ENCODE results near the gene RALY. TPM values are rescaled to one million over a fixed set of nuclear protein-coding genes. Genes with fewer than 3 reads are reported as not detected.

RALY gene
- polyA plus RNA-seq (ENCODE audit: insufficient read length) = 119 TPM

DNA sequence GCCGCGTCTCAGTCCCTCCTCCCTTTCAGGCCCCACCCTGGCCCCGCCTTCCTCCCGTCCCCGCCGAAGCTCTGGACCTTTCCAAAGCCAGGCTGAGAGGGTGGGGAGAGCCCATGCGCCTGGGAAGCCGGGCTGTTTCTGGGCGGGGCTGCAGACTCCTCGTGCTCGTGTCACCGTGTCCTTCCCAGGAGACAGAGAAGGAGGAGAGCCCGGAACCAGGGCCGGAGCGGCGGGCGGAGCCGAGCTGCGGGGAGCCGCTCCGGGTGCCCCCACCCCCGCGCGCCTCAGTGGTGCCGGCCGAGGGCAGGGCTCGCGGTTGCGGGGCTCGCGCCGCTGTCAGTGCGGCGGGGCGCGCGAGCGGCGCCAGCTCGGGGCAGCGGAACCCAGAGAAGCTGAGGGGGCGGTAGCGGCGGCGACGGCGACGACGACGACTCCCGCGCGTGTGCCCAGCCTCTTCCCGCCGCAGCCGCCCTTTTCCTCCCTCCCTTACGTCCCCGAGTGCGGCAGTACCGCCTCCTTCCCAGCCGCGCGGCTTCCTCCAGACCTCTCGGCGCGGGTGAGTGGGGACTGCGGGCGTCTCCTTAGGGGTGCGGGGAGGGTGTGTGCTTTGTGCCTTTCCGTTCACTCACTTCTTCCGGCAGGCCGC, at the start of gene RALY:
Gene RALY, plus strand, starts transcription at position 336 of the 646 bp plus-strand sequence. CDS start 78,164 bp downstream, outside the sequence.
- no peak for DNase-seq (ENCODE audit: low read depth)

DNA sequence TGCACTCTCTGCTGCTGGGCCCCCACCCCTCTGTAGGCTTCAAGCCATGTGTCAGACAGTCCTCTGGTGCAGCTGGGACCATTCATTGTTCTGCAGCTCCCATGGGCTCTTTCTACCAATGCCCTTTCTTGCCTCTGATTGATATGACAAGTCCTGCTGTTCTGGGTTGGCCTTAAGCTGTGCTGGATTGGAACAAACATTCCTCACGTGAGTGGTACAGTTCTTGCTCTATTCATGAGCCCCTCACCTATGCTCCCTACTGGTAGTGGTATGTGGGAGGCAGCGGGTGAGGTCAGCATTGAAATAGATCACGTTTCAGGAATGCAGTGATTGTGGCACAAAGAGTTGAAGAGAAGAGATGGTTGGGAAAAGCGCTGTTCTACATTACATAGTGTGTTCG, 48.8 kb upstream of the RALY start:
- DNase-seq (ENCODE audit: low read depth) = no peak

DNA sequence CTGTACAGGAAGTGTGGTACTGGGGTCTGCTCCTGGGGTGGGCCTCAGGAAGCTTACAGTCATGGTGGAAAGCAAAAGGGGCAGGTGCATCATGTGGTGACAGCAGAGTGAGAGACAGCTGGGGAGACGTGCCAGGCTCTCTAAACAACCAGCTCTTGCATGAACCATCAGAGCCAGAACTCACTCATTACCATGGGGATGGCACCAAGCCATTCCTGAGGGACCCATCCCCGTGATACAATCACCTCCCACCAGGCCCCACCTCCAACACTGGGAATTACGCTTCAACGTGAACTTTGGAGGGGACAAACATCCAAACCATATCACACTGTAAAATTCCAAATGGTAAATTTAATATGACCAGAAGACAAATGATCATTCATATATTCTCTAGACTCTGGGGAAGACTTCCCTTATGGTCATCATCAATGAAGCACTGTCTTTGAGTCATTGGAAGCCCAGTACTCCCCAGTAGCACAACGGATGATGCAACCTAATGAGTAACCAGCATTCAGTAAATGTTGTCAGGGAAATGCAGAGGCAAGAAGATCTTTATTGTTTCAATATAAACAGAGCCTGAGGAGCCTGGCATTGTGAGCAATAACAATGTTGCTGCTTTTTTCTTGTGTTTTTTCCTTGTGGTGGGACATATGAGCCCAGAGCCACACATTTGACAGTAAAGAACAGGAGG, 48.2 kb upstream of the RALY start:
- DNase-seq (ENCODE audit: low read depth) = no peak

DNA sequence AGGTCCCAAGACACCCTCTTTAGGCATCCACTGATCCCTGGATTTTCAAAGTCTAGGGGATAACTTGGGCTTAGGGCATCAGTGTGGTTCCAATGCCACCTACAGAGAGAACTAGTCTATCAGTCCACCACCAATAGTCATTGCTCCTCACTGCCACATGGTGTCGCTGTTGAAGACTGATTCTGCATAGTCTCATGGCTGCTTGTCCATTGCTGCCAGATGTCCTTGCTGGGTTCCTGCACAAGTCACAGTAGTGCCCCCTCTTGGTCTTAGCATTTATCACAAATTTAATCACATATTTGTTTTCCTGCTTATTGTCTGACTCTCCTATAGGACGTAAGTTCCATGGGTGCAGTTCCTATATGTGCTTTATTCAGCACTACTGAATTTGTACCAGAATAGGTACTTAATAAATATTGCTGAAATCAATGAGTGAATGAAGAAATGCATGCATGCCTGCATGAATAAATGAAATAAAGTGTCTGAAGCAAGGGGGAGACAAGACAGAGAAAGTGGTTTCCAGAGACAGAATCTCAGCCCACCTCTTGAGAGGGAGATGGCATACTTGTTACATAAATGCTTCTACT, 45.9 kb upstream of the RALY start:
- DNase-seq (ENCODE audit: low read depth) = no peak

DNA sequence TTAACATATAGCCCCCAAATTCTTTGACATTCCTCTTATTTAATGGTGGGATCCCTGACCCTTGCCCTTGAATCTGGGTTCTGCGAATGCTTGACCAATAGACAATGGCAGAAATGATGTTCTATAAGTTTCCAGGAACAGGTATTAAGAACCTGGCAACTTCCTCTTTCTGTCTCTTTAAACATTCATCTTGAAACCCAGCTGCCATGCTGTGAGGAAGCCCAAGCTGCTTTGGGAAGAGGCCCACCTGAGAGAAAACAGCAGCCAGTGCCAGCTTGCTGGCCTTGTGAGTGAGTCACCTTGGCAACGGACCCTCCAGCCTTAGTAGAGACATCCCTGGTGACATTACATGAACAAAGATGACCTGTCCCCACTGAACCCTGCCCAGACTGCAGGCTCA, 45.2 kb upstream of the RALY start:
- no peak for DNase-seq (ENCODE audit: low read depth)

DNA sequence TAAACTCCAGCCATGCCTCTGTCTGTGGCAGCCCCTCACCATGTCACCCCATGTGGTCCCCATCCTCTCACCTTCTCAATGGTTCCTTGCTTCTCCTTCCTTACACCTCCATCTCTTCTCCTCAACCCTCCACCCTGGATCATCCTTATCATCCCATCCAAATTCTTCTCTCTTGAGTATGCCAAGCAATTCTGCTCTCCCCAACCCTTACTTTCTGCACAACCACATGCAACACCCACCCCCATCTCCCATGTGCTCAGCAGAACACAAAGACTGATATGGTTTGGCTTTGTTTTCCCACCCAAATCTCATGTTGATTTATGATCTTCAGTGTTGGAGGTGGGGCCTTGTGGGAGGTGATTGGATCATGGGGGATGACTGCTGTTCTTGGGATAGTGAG, 42.5 kb upstream of the RALY start:
- DNase-seq (ENCODE audit: low read depth) = no peak

DNA sequence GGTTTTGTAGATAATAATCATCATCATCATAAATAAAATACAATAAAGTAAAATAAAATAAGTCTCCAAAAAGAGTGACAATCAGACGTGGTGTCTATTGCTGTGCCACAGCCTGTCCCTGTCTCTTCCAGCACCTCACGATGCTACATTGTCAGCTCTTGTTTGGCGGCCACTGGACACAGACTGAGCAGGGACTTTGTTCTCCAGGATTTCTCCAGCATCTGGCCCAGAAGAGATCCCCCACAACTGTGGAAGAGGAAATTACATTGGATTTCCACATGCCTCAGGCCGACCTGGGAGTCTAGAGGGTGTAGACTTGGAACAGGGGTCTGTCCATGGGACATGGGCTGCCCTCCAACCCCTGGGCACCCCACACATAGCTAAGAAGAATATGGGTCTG, 39.2 kb upstream of the RALY start:
- DNase-seq (ENCODE audit: low read depth) = no peak

DNA sequence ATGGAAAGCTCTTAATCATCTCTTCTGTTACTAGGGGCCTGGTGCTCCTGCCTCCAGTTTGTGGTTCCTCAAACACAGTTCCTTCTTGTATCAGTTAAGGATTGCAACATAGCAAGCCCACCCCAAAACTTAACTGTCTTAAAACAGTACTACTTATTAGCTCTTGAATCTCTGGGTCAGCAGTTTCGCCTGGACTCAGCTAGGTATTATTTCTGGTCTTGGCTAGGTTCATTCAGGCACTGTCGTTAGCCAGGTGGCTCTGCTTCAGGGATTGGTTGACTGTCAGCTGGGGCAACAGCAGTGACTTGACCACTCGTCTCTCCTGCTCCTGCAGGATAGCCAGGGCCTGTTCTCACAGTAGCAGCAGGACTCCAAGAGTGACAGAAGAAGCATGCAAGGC, 30.0 kb upstream of the RALY start:
- DNase-seq (ENCODE audit: low read depth) = no peak

DNA sequence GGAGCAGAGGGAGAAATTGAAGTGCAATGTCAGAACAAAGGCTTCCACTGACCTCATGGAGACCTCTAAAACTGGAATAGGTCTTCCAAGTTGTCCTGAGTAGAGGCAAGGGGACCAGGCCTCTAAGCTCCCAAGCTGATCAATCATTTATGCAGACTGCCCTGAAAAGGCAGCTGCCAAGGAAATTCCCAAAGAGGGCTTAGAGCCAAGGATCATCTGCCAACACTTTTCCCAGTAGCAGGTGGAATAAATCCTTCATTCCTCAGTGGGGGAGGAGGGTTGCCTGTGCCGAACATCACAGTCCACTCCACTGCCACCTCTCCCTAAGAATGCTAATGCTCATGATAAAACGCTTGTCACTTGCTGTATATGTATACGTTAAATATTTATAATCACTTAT, 29.3 kb upstream of the RALY start:
- no peak for DNase-seq (ENCODE audit: low read depth)

DNA sequence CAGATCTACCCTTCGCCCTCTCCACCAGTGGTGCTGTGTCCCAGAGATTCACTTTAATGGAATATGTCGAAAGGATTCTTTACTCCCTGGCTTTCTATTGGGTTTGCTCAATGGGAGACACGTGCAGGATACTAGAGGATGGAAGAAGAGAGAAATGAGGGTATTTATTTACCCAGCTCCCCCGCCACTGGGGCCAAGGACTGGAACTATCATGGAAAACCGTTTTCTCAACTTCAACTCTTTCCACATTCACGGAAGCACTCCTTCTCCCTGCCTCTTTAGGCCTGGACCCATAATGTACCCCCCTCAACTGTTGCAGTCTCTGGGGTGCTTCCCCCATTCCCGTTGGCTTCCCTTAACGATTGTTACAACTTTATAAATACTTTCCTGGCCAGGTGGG, 26.6 kb upstream of the RALY start:
- no peak for DNase-seq (ENCODE audit: low read depth)

DNA sequence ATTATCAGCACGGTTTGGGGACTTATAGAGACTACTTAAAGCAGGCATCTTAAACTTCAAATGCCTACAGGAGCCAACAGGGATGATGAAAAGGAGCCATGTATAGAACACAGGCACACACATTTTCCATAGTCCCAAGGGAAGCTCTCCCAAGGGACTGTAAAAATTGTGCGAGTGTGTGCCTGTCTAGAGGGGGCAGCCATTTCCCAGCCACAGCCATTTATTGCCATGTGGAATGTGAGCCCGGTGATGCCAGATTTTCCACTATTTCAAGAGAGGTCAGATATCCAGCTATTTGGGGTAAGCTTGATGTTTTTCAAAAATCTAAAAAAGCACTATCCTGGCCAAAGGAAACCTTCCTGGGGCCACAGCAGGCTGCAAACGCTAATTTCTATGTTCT, 24.1 kb upstream of the RALY start:
- DNase-seq (ENCODE audit: low read depth) = no peak

DNA sequence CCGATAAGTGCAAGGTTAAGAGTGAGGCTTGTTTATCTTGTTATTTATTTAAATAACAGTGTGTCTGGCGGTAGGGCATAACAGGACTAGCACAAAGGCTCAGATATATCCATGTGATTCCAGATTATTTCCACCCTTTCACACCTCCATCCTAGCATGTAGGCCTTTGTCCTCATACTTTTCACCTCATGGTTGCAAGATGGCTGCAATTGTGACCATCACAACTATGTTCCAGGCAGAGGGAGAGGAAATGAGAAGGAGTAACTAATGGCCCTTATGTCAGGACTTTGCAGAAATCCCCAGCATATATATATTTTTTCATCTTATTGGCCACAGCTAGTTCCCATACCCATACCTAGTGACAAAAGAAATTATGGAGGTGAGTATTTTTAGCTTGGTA, 23.5 kb upstream of the RALY start:
- DNase-seq (ENCODE audit: low read depth) = no peak

DNA sequence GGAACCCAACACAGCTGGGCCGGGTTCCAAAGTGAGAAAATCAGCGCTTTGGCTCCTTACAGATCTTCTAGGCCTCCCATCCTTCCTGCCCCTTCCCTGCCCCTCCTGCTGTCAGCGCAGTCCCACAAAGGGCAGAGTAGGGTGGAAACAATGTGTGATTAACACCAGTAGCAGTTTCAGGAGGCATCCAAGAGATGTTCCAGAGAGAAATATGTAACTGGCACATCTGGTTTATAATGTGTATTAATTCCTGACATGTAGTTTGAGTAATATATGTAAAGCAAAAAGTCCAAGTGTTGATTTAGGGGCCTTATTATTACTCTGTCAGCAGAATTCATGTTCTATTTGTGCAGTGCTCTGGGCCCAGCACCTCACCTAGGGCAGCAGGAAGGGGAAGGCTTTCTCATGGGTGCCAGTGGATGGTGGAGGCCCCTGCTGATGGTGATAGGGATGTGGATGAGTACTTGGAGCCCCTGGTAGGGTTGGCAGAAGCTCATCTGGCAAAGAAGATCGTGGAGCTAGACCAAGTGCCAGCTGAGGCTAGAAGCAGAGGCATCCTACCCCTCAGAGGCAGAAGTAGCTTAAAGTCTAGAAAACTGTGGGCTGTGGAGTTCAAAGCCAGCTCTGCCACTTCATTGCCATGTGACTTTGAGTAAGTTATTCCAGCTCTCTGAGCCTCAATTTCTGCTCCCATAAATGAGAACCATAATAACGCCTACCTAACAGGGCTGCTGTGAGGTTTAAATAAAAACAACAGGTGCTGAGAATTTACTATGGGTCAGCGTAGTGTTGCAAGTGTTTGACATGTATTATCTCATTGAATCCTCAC, 22.4 kb upstream of the RALY start:
- DNase-seq (ENCODE audit: low read depth) = no peak

DNA sequence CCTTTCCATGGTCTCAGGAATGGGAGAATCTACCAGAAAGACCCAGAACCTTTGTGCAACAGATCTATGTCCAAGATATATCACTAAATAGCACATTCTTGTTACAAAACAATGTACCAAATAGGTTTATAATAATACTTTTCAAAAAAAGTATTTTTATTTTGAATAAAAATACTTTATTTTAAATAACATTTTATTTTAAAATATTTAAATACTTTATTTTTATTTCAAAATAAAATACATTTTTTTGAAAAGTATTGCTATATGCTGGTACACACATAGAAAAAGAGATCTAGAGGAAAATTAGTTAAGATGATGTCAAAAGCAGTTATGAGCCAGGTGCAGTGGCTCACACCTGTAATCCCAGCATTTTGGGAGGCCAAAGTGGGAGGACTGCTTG, 16.8 kb upstream of the RALY start:
- DNase-seq (ENCODE audit: low read depth) = no peak

DNA sequence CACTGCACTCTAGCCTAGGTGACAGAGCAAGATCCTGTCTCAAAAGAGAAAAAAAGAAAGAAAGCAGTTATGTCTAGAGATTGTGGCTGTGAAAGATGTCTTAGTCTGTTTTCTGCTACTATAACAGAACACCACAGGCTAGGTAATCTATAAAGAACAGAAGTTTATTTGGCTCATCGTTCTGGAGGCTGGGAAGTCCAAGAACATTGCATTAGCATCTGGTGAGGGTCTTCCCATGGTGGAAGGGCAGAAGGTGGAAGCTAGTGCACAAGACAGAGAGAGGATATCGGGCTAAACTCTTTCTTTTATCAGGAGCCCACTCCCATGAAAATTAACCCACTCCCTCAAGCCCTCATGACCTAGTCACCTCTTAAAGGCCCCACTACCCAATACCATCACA, 16.2 kb upstream of the RALY start:
- DNase-seq (ENCODE audit: low read depth) = no peak

DNA sequence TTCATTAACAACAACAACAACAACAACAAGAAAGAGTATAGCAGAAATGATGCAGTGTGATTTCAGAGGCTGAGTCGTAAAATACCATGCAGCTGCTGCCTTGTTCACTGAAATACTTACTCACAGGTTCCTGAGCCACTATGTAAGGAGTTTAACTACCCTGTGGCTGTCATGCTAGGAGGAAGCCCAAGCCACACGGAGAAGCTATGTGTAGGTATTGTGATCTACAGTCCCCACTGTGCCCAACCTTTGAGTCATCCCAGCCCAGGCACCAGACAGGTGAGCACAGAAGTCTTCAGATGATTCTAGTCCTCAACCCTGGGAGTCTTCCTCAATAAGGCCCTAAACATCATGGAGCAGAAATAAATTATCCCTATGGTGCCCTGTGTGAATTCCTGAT, 14.6 kb upstream of the RALY start:
- DNase-seq (ENCODE audit: low read depth) = no peak

DNA sequence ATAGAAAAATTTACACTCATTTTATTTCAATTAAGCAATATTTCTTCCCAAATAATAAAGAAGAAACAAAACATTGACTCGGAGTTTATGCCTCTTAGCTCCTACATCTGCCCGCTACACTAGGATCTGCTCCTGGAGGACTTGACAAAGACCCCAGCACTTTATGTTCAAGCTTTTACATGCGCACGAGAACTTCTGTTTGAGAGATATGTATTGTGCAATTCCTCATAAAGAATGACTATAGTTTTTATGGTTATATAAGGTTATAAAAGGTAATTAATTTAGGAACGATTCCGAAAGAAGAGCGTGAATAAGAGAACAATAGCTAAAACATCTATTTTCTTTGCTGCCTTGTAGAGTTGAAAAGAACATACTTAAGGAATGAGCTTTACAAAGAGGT, 12.4 kb upstream of the RALY start:
- DNase-seq (ENCODE audit: low read depth) = no peak

DNA sequence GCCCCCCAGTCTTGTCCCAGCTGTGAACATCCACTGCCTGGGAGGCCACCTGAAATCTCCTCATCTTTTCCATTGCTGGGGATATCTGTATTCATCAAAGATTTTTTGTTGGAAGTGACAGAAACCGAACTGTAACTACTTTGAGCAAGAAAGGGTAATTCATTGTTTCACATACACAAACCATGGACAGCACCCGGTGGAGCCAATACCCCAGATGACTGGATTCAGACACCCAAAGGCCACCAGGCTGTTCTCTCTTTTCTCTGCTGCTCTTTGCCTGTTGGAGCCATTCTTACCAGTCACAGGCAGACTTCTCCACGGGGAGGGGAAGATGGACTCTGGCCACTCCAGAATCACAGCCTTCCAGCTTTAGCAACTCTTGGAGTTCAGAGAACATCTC, 11.7 kb upstream of the RALY start:
- no peak for DNase-seq (ENCODE audit: low read depth)

DNA sequence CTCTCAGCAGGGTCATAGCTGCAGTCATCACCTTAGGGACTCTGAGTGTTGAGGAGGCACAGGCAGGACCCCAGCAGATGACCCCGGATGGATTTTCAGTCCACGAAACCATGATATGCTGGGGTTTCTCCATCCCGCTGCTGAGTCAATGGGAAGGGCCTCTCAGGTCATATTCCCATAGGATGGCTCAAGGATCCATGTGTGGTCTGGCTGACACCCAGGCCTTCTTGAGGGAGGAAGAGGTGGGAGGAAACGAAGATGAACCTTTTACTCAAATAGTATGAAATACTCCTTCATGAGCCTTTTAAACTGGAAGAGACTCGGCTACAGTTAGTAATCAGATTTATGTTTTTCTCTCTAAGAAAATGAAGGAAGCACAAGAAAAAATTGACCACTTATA, 10.3 kb upstream of the RALY start:
- DNase-seq (ENCODE audit: low read depth) = no peak

DNA sequence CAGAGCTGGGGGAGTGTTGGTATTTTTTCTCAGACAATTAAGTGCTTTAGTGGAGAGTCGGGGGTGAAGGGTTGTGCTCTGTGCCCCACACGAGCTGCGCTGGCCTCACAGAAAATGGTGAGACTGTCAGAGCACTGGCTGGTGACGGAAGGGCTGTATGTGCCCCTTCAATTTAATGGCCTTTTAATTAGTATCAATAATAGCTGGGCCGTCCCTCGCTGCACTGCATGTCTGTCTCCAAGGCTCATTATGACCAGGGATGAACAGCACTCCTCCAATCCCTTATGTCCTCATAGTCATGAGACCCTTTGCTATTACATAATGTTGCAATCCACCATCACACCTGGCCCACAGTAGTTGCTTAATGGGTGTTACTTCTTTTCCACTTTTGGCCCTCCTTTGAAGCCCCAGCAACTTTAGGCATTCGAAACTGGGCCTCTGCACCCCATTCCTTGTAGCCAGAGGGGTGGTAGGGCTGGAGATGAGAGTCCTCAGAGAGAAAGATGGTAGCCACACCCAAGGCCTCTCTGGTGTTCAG, 9.5 kb upstream of the RALY start:
- no peak for DNase-seq (ENCODE audit: low read depth)

DNA sequence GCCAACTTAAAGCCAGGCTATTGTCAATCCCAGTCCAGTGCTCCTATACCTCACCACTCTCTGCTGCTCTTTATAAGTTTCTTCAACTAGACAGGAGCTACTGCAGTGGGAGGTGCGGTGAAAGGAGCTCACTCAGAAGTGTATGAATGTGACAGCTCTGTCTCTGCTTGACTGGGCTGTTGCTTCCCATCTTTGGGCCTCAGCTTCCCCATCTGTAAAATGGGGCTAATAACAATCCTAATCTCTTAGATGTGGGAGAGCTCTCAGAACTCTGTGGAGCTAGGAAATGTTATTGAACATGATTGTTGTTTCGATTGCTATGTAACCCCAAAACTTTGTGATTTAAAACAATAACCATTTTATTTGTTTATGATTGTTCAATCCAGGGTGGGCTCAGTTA, 8.4 kb upstream of the RALY start:
- no peak for DNase-seq (ENCODE audit: low read depth)

DNA sequence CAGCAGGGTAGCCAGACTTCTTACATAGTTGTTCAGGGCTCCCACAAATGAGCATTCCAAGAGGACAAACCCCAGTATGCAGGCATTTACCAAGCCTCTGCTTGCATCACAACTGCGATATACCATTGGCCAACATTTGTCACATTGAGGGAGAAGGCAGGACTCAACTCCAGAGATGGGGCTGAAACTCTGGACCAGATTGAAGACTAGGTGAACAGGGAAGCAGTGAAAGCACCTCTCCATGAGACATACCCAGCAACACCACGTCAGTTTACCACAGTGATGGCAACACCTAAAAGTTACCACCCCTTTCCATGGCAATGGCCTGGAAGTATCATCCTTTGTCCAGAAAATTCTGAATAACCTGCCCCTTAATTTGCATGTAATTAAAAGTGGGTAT, 7.9 kb upstream of the RALY start:
- DNase-seq (ENCODE audit: low read depth) = no peak

Measured in forelimb muscle (tissue), 1 donor.